GM12878 (cell line): ENCODE results near the gene ERCC1. TPM values are rescaled to one million over a fixed set of nuclear protein-coding genes. Genes with fewer than 3 reads are reported as not detected.

Source experiments
- ATAC-seq: fragments of 200-7000 bp; cut with Tn5 transposase; 3 replicates; pipeline ENCODE4 v1.9.1; 2020; ENCODE audit warnings: mild to moderate bottlenecking, moderate library complexity
- BruUV-seq: library from RNA; stranded (reverse); fragments of 400-500 nt; replicated peaks from 2 replicates; lab custom pipeline; 2021; lab: Mats Ljungman, UMichigan
- CTCF ChIA-PET: fragments of 300-600 bp; sonication (Branson Sonifier 250); formaldehyde crosslinking; extraction: SDS; loops from one replicate; lab custom pipeline; 2021; ENCODE audit warnings: inconsistent platforms; lab: Yijun Ruan, JAX
- POLR2A ChIA-PET: fragments of 350-600 bp; formaldehyde crosslinking; extraction: SDS; loops from one replicate; lab custom pipeline; 2021; ENCODE audit warnings: inconsistent platforms; lab: Charles Lee
- RAD21 ChIA-PET: fragments of 300-600 bp; sonication (Branson Sonifier 250); formaldehyde crosslinking; loops from one replicate; lab custom pipeline; 2023; ENCODE audit warnings: antibody characterized with exemption; ENCODE audit not compliant: unreplicated experiment; lab: Charles Lee
- SMC1A ChIA-PET: fragments of 300-600 bp; sonication (Branson Sonifier 250); formaldehyde crosslinking; loops from one replicate; lab custom pipeline; 2023; ENCODE audit not compliant: unreplicated experiment, uncharacterized antibody; lab: Charles Lee
- DNase-seq: peaks from one replicate; pipeline ENCODE4 v3.0.0-alpha.2; 2011; ENCODE audit warnings: low read depth, low spot score
- FAIRE-seq: peaks from 3 replicates; lab custom pipeline; 2011; peaks lifted over from hg19 to GRCh38; lab: Jason Lieb, UNC
- H2AFZ ChIP-seq: 2 replicates; pipeline ENCODE4 v1.6.0; 2011; ENCODE audit warnings: low read depth, low read length, control low read depth; ENCODE audit not compliant: control insufficient read depth
- H3K27ac ChIP-seq: 2 replicates; pipeline ENCODE4 v1.5.1; 2011; ENCODE audit warnings: control low read depth; ENCODE audit not compliant: control insufficient read depth, insufficient read depth
- H3K27me3 ChIP-seq, 2 experiments: replicated peaks in 1 of 2; 2 replicates each; pipeline versions ENCODE4 v1.6.0 to v1.6.1; 2011; ENCODE audit warnings: low read length in 1 of 2; ENCODE audit not compliant: control insufficient read depth in 2 of 2, insufficient read depth in 2 of 2
- H3K36me3 ChIP-seq, 2 experiments: 2 replicates each; pipeline ENCODE4 v1.5.1; 2011; ENCODE audit warnings: low read length in 1 of 2; ENCODE audit not compliant: control insufficient read depth in 2 of 2, insufficient read depth in 2 of 2
- H3K4me1 ChIP-seq: 2 replicates; pipeline ENCODE4 v1.6.1; 2011; ENCODE audit warnings: mild to moderate bottlenecking, low read length, moderate library complexity, mixed read lengths; ENCODE audit not compliant: control insufficient read depth, insufficient read depth
- H3K4me2 ChIP-seq: 2 replicates; pipeline ENCODE4 v1.6.0; 2011; ENCODE audit warnings: control low read depth; ENCODE audit not compliant: control insufficient read depth, insufficient read depth
- H3K4me3 ChIP-seq: fragments of 200-600 bp; sonication (generic); 2 replicates; pipeline ENCODE4 v1.5.1; 2016
- H3K79me2 ChIP-seq: 2 replicates; pipeline ENCODE4 v1.6.0; 2011; ENCODE audit warnings: low read length; ENCODE audit not compliant: control insufficient read depth, insufficient read depth
- H3K9ac ChIP-seq: 2 replicates; pipeline ENCODE4 v1.8.0; 2011; ENCODE audit warnings: low read length, control low read depth, mixed read lengths; ENCODE audit not compliant: control insufficient read depth, insufficient read depth
- H3K9me3 ChIP-seq: replicated peaks from 3 replicates; pipeline ENCODE4 v1.5.1; 2011; ENCODE audit warnings: mild to moderate bottlenecking, low read length; ENCODE audit not compliant: control insufficient read depth, insufficient read depth
- H4K20me1 ChIP-seq: 2 replicates; pipeline ENCODE4 v1.6.0; 2011; ENCODE audit not compliant: control insufficient read depth, insufficient read depth
- BCL3 ChIP-seq: IDR thresholded peaks from 2 replicates; pipeline ENCODE4 v1.6.1; 2011; ENCODE audit warnings: borderline replicate concordance, low read depth, mild to moderate bottlenecking, moderate library complexity, low read length; ENCODE audit not compliant: insufficient read depth, poor library complexity, severe bottlenecking
- FOS ChIP-seq: IDR thresholded peaks from 3 replicates; pipeline ENCODE4 v1.6.1; 2011; ENCODE audit warnings: borderline replicate concordance; ENCODE audit not compliant: insufficient read length; ENCODE audit errors: extremely low read depth
- PRDM15 ChIP-seq: fragments of 450-650 bp; formaldehyde crosslinking; IDR thresholded peaks from 2 replicates; pipeline ENCODE4 v1.4.0; 2020; ENCODE audit warnings: mild to moderate bottlenecking, moderate library complexity
- WGBS: methylation state at CpG from one replicate; pipeline ENCODE4 v1.1.6; 2016; ENCODE audit warnings: low lambda C conversion rate; ENCODE audit not compliant: insufficient replicate concordance, insufficient coverage; ENCODE audit errors: missing lambda C conversion rate; 5-methylcytosine and 5-hydroxymethylcytosine counted together
- in situ Hi-C: fragments of 300-500 bp; cut with MboI; formaldehyde crosslinking; loops from 9 replicates; pipeline ENCODE4 v1.14.3; 2018; ENCODE audit warnings: mixed read lengths
- intact Hi-C: fragments of 100-400 bp; cut with micrococcal nuclease; formaldehyde crosslinking; loops from one replicate; pipeline ENCODE4 v1.14.2; 2022; ENCODE audit not compliant: unreplicated experiment
- polyA plus RNA-seq, 11 experiments: library from polyadenylated mRNA; depleted of rRNA in 4 of 11; unstranded in 6 of 11; stranded (reverse) in 5 of 11; fragments of >200 nt; fragmentation: Nextera tagmentation in 4 of 11; fragmentation: Illumina TruSeq in 1 of 11; extraction: Ambion mirVana in 4 of 11; extraction: Trizol in 1 of 11; gene quantifications; 1 replicate in 1 of 11; 2 replicates in 10 of 11; pipeline versions ENCODE4 v1.2.1 to v1.2.3, GENCODE V29; 2011 to 2016; ENCODE audit warnings: inconsistent platforms in 2 of 11, missing spikeins in 2 of 11, low read depth in 1 of 11
- total RNA-seq, 4 experiments: library from RNA; depleted of rRNA in 3 of 4; stranded (reverse); fragments of >200 nt in 3 of 4; fragmentation: Illumina TruSeq in 1 of 4; extraction: Trizol in 1 of 4; gene quantifications; 2 replicates each; pipeline versions ENCODE4 v1.2.1 to v1.2.3, GENCODE V29; 2013 to 2021

Gene ERCC1
- total and polyA plus RNA-seq, 10 of the 15 experiments (the other 5 are each of a cell fraction or from before 2014, with no cell fraction given) = 14.7 to 104 (median 61.1) TPM

- TF ChIP-seq BCL3 (peak; percentile 63), FOS (no peak), PRDM15 (CRISPR knock-in tag) (no peak)
- WGBS = 88% methylated on average over 14 of the region's 14 CpGs
- in situ Hi-C loops (no loop called here), intact Hi-C loops (no loop called here)
- no peak for ATAC-seq
- ChIA-PET RAD21 (no interaction called here), CTCF (no interaction called here), SMC1A (no interaction called here), POLR2A (interaction anchor here (0.6 kb wide), 1 partner anchor 14 kb away, joined by 3 read pairs; no protein-coding TSS in a partner anchor)
- Histone ChIP-seq H3K9ac (no peak overlapping the region), H4K20me1 (no peaks in the 10 kb centered on the region), H3K4me3 (no peak overlapping the region), H3K27me3 (no peaks in the 10 kb centered on the region), H3K9me3 (no peaks in the 10 kb centered on the region), H3K4me2 (no peak overlapping the region), H3K4me1 (no peaks in the 10 kb centered on the region), H3K27ac (no peak overlapping the region), H3K79me2 (no peaks in the 10 kb centered on the region), H3K36me3 (peaks cover 0 to 5% of the 10 kb centered on the region in 2 experiments; a peak in 2 of 4 replicates), H2AFZ (no peak overlapping the region)
- FAIRE-seq = no peak
- no peak for DNase-seq
- no TSS peak for BruUV-seq
Observed at GRCh38 chr19:45361608-45362007, 62.1 kb downstream of the ERCC1 start.
